ENCODE results near the gene LRRN2. TPM values are rescaled to one million over a fixed set of nuclear protein-coding genes. Genes with fewer than 3 reads are reported as not detected.

LRRN2 gene
- total RNA-seq, 1 experiment from 2014 or later: 5.0 TPM

GRCh38 chr1:204705493-204705811 lies 19.9 kb upstream of the LRRN2 start:
- DNase-seq: no peak
- Histone ChIP-seq H2AFZ (ENCODE audit: low read length) (no peak overlapping the region), H3K4me2 (ENCODE audit: low read length) (no peak overlapping the region), H3K9me3 (ENCODE audit: low read length) (no peaks in the 10 kb centered on the region), H3K9me2 (replicated peaks; ENCODE audit: low read length) (no peaks in the 10 kb centered on the region), H3K4me3 (ENCODE audit: low read length) (no peak overlapping the region), H3K36me3 (ENCODE audit: low read depth, low read length) (no peaks in the 10 kb centered on the region), H3K79me2 (ENCODE audit: low read length) (no peaks in the 10 kb centered on the region), H3K27me3 (ENCODE audit: low read length) (no peaks in the 10 kb centered on the region), H3K27ac (ENCODE audit: low read length) (no peak overlapping the region), H3K4me1 (ENCODE audit: insufficient read depth, low read length) (peaks cover 14% of the 10 kb centered on the region), H4K20me1 (ENCODE audit: low read length) (no peaks in the 10 kb centered on the region), H3F3A (ENCODE audit: low read length, unreplicated experiment) (no peaks in the 10 kb centered on the region), H3K9ac (ENCODE audit: low read length) (no peak overlapping the region)
- BruUV-seq (replicated peaks): no TSS peak
- intact Hi-C loops (cut with micrococcal nuclease): loop anchor here (10.0 kb wide), 1 partner anchor 131 kb away; no protein-coding TSS in a partner anchor
- ChIA-PET POLR2A (ENCODE audit: unreplicated experiment) (no interaction called here), CTCF (no interaction called here)
- TF ChIP-seq EZH2 (IDR thresholded peaks at IDR 0.05; ENCODE audit: low read length, unreplicated experiment): no peak
- TF ChIP-seq, protein P1, sequence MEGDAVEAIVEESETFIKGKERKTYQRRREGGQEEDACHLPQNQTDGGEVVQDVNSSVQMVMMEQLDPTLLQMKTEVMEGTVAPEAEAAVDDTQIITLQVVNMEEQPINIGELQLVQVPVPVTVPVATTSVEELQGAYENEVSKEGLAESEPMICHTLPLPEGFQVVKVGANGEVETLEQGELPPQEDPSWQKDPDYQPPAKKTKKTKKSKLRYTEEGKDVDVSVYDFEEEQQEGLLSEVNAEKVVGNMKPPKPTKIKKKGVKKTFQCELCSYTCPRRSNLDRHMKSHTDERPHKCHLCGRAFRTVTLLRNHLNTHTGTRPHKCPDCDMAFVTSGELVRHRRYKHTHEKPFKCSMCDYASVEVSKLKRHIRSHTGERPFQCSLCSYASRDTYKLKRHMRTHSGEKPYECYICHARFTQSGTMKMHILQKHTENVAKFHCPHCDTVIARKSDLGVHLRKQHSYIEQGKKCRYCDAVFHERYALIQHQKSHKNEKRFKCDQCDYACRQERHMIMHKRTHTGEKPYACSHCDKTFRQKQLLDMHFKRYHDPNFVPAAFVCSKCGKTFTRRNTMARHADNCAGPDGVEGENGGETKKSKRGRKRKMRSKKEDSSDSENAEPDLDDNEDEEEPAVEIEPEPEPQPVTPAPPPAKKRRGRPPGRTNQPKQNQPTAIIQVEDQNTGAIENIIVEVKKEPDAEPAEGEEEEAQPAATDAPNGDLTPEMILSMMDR (conservative IDR thresholded peaks at IDR 0.05; ENCODE audit: low read depth, low read length): no peak
- no peak for TF ChIP-seq EZH2phosphoT487 (IDR thresholded peaks at IDR 0.05; ENCODE audit: borderline replicate concordance, low read length)
- no peak for ATAC-seq

GRCh38 chr1:204704794-204705492 lies 19.4 kb upstream of the LRRN2 start:
- Histone ChIP-seq H3K4me2 (ENCODE audit: low read length) (no peak overlapping the region), H3K27me3 (ENCODE audit: low read length) (no peaks in the 10 kb centered on the region), H3K9me2 (replicated peaks; ENCODE audit: low read length) (no peaks in the 10 kb centered on the region), H2AFZ (ENCODE audit: low read length) (no peak overlapping the region), H3F3A (ENCODE audit: low read length, unreplicated experiment) (no peaks in the 10 kb centered on the region), H3K4me1 (ENCODE audit: insufficient read depth, low read length) (peaks cover 14% of the 10 kb centered on the region), H4K20me1 (ENCODE audit: low read length) (no peaks in the 10 kb centered on the region), H3K9ac (ENCODE audit: low read length) (no peak overlapping the region), H3K27ac (ENCODE audit: low read length) (no peak overlapping the region), H3K79me2 (ENCODE audit: low read length) (no peaks in the 10 kb centered on the region), H3K4me3 (ENCODE audit: low read length) (no peak overlapping the region), H3K36me3 (ENCODE audit: low read depth, low read length) (no peaks in the 10 kb centered on the region), H3K9me3 (ENCODE audit: low read length) (no peaks in the 10 kb centered on the region)
- TF ChIP-seq EZH2phosphoT487 (IDR thresholded peaks at IDR 0.05; ENCODE audit: borderline replicate concordance, low read length): no peak
- TF ChIP-seq EZH2 (IDR thresholded peaks at IDR 0.05; ENCODE audit: low read length, unreplicated experiment): no peak
- TF ChIP-seq, protein P1 (conservative IDR thresholded peaks at IDR 0.05; ENCODE audit: low read depth, low read length): no peak
- POLR2A ChIA-PET (ENCODE audit: unreplicated experiment): no interaction called here
- ATAC-seq (no peak), DNase-seq (no peak)
- no TSS peak for BruUV-seq (replicated peaks)
- CTCF ChIA-PET: no interaction called here
- intact Hi-C loops (cut with micrococcal nuclease): loop anchor here (10.0 kb wide), 1 partner anchor 130 kb away; no protein-coding TSS in a partner anchor

DNA sequence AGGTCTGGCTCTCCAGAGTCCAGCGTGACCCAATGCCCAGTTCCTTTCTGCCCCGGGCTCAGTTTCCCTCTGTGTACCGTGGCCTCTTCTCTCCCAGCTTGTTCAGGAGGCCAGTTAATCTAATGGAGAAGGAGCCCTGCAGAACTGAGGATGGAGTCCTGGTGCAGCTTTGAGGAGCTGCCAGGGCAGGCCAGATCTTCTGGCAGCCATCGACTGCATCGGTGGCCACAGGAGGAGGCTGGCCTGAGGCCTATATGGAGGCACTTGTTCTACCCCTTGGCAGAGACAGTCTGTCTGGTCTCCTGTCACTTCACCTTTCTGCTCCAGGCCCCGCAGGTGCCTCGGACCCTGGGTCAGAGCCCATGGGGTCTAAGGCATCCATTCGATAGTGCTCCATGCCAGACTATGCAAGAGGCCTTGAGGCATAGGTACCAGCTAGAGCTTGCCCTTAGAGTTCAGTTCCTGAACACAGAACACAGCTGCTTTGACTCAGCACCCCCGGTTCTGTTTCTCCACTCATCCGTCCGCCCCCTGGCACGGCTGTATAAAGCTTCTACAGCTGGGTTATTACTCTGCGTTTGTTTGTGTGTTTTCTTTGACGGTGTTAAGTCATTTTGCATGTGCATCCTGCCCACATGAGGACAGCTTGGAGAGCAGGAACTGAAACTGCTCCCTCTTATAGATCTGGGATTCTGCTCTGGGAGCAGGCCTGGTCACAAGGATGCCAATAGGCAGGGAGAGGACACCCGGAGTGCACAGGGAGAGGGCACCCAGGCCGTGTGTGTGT lies 18.5 kb upstream of the LRRN2 start:
- H3K4me1 ChIP-seq (ENCODE audit: insufficient read depth, low read length): peaks cover 12% of the 10 kb centered on the region

More for the DNA sequence above, 18.5 kb upstream of the LRRN2 start:
- no peak for ATAC-seq
- no peak overlapping the region for H3K27ac ChIP-seq (ENCODE audit: low read length)
- H3K9me2 ChIP-seq (replicated peaks; ENCODE audit: low read length): no peaks in the 10 kb centered on the region
- H3F3A ChIP-seq (ENCODE audit: low read length, unreplicated experiment): no peaks in the 10 kb centered on the region
- no peak overlapping the region for H3K9ac ChIP-seq (ENCODE audit: low read length)
- H4K20me1 ChIP-seq (ENCODE audit: low read length): no peaks in the 10 kb centered on the region
- H3K4me3 ChIP-seq (ENCODE audit: low read length): no peak overlapping the region
- no peaks in the 10 kb centered on the region for H3K27me3 ChIP-seq (ENCODE audit: low read length)
- no peak for TF ChIP-seq EZH2 (IDR thresholded peaks at IDR 0.05; ENCODE audit: low read length, unreplicated experiment)
- no peak for TF ChIP-seq EZH2phosphoT487 (IDR thresholded peaks at IDR 0.05; ENCODE audit: borderline replicate concordance, low read length)
- TF ChIP-seq, protein P1 (conservative IDR thresholded peaks at IDR 0.05; ENCODE audit: low read depth, low read length): no peak
- no peaks in the 10 kb centered on the region for H3K79me2 ChIP-seq (ENCODE audit: low read length)
- CTCF ChIA-PET: interaction anchor here (0.5 kb wide), 1 partner anchor 88 kb away, joined by 3 read pairs; no protein-coding TSS in a partner anchor
- BruUV-seq (replicated peaks): no TSS peak
- no peak overlapping the region for H2AFZ ChIP-seq (ENCODE audit: low read length)
- no peaks in the 10 kb centered on the region for H3K9me3 ChIP-seq (ENCODE audit: low read length)
- DNase-seq: no peak
- H3K36me3 ChIP-seq (ENCODE audit: low read depth, low read length): no peaks in the 10 kb centered on the region
- no peak overlapping the region for H3K4me2 ChIP-seq (ENCODE audit: low read length)
- POLR2A ChIA-PET (ENCODE audit: unreplicated experiment): no interaction called here
- intact Hi-C loops (cut with micrococcal nuclease): loop anchor here (10.0 kb wide), 1 partner anchor 129 kb away; no protein-coding TSS in a partner anchor
